HCT116 (cell line): ENCODE measurements around the gene SAMD4A. TPM values are rescaled to one million over a fixed set of nuclear protein-coding genes. Genes with fewer than 3 reads are reported as not detected.

Experiments
- ATAC-seq: fragments of 200-7000 bp; cut with Tn5 transposase; 2 replicates; pipeline ENCODE4 v1.9.1; 2020; ENCODE audit warnings: mild to moderate bottlenecking, moderate library complexity
- BruUV-seq: library from RNA; stranded (reverse); fragments of 400-500 nt; replicated peaks from 2 replicates; lab custom pipeline; 2021; lab: Mats Ljungman, UMichigan
- CTCF ChIA-PET: fragments of 300-600 bp; sonication (Branson Sonifier 250); formaldehyde crosslinking; loops from one replicate; lab custom pipeline; 2021; ENCODE audit warnings: antibody characterized with exemption; lab: Charles Lee
- POLR2A ChIA-PET: fragments of 300-600, 350-600 bp; sonication (Branson Sonifier 250); formaldehyde crosslinking; loops from one replicate; lab custom pipeline; 2021; ENCODE audit warnings: antibody characterized with exemption; lab: Charles Lee
- RAD21 ChIA-PET, 2 experiments: fragments of 300-600 bp; sonication (Branson Sonifier 250); formaldehyde crosslinking; loops; one replicate each; lab custom pipeline; 2023; ENCODE audit warnings: low total read pairs in 2 of 2; ENCODE audit not compliant: uncharacterized antibody in 2 of 2, unreplicated experiment in 2 of 2, low non-redundant PET in 1 of 2; lab: Charles Lee
- DNase-seq: peaks from one replicate; pipeline ENCODE4 v3.0.0-alpha.2; 2010; ENCODE audit warnings: low read depth, low spot score
- H2AFZ ChIP-seq: fragments of 200-600 bp; shearing (Covaris generic), sonication (generic); 2 replicates; pipeline ENCODE4 v1.6.1; 2017; ENCODE audit warnings: low read depth, mixed run types, mixed read lengths, antibody characterized with exemption, low read length; ENCODE audit not compliant: poor library complexity, severe bottlenecking
- H3K27ac ChIP-seq: 2 replicates; pipeline ENCODE4 v1.5.1; 2012; ENCODE audit warnings: low read depth, low read length
- H3K27me3 ChIP-seq: fragments of 200-600 bp; sonication (generic); 2 replicates; pipeline ENCODE4 v1.6.1; 2016; ENCODE audit warnings: mixed run types, low read length, mixed read lengths; ENCODE audit not compliant: insufficient read depth
- H3K36me3 ChIP-seq, 2 experiments: fragments of 200-500 bp in 1 of 2; fragments of 200-600 bp in 1 of 2; sonication (Bioruptor generic) in 1 of 2; sonication (generic) in 1 of 2; 2 replicates each; pipeline versions ENCODE4 v1.5.1 to v1.6.1; 2014 to 2016; ENCODE audit warnings: low read length in 2 of 2, inconsistent platforms in 1 of 2, mixed read lengths in 1 of 2, mixed run types in 1 of 2; ENCODE audit not compliant: insufficient read depth in 2 of 2, control insufficient read depth in 1 of 2
- H3K4me1 ChIP-seq, 2 experiments: fragments of 200-600 bp in 1 of 2; sonication (generic) in 1 of 2; 2 replicates each; pipeline versions ENCODE4 v1.5.1 to v1.6.1; 2012 to 2017; ENCODE audit warnings: low read length in 2 of 2, inconsistent platforms in 1 of 2, mild to moderate bottlenecking in 1 of 2, mixed read lengths in 1 of 2, mixed run types in 1 of 2, moderate library complexity in 1 of 2; ENCODE audit not compliant: insufficient read depth in 2 of 2, control insufficient read depth in 1 of 2
- H3K4me2 ChIP-seq: fragments of 200-600 bp; sonication (generic); 2 replicates; pipeline ENCODE4 v1.6.1; 2017; ENCODE audit warnings: mixed run types, low read length, mixed read lengths
- H3K4me3 ChIP-seq, 2 experiments: fragments of 200-600 bp in 1 of 2; sonication (generic) in 1 of 2; replicated peaks in 1 of 2; 2 replicates each; pipeline ENCODE4 v1.5.1; 2011 to 2016; ENCODE audit warnings: low read length in 2 of 2, control low read depth in 1 of 2, low read depth in 1 of 2, mild to moderate bottlenecking in 1 of 2, mixed read lengths in 1 of 2, mixed run types in 1 of 2
- H3K79me2 ChIP-seq: fragments of 200-600 bp; sonication (generic); 2 replicates; pipeline ENCODE4 v1.6.1; 2017; ENCODE audit warnings: mild to moderate bottlenecking, mixed run types, low read length, moderate library complexity, mixed read lengths; ENCODE audit not compliant: insufficient read depth
- H3K9ac ChIP-seq: fragments of 200-600 bp; sonication (generic); 2 replicates; pipeline ENCODE4 v1.6.1; 2016; ENCODE audit warnings: low read length, mixed read lengths
- H3K9me2 ChIP-seq: fragments of 200-600 bp; sonication (generic), shearing (Covaris generic); 2 replicates; pipeline ENCODE4 v1.6.1; 2017; ENCODE audit warnings: mixed run types, mild to moderate bottlenecking, moderate library complexity; ENCODE audit not compliant: insufficient read depth
- H3K9me3 ChIP-seq, 2 experiments: fragments of 200-500 bp in 1 of 2; fragments of 200-600 bp in 1 of 2; sonication (Bioruptor generic) in 1 of 2; sonication (generic) in 1 of 2; 2 replicates each; pipeline ENCODE4 v1.6.1; 2014 to 2017; ENCODE audit warnings: low read length in 2 of 2, mixed read lengths in 2 of 2, inconsistent platforms in 1 of 2, low read depth in 1 of 2, mild to moderate bottlenecking in 1 of 2, mixed run types in 1 of 2, moderate library complexity in 1 of 2; ENCODE audit not compliant: control insufficient read depth in 1 of 2, insufficient read depth in 1 of 2
- H4K20me1 ChIP-seq: fragments of 200-600 bp; sonication (generic), shearing (Covaris generic); 2 replicates; pipeline ENCODE4 v1.6.1; 2017; ENCODE audit warnings: mixed run types, mild to moderate bottlenecking, moderate library complexity; ENCODE audit not compliant: insufficient read depth
- EZH2phosphoT487 ChIP-seq: fragments of 200-600 bp; IDR thresholded peaks from 2 replicates; pipeline ENCODE4 v1.6.1; 2018; ENCODE audit warnings: antibody characterized with exemption, borderline replicate concordance
- JUND ChIP-seq: IDR thresholded peaks from 2 replicates; pipeline ENCODE4 v1.6.1; 2012
- MAX ChIP-seq: IDR thresholded peaks from 2 replicates; pipeline ENCODE4 v1.6.1; 2012
- RAD21 ChIP-seq: IDR thresholded peaks from 2 replicates; pipeline ENCODE4 v1.6.1; 2012; ENCODE audit warnings: low read depth, mild to moderate bottlenecking
- REST ChIP-seq: IDR thresholded peaks from 2 replicates; pipeline ENCODE4 v1.6.1; 2012; ENCODE audit warnings: low read depth
- intact Hi-C: fragments of 100-400 bp; cut with micrococcal nuclease; formaldehyde crosslinking; loops from 2 replicates; pipeline ENCODE4 v1.10.0; 2022
- total RNA-seq: library from RNA; stranded (reverse); gene quantifications from one replicate; pipeline ENCODE4 v1.2.1, GENCODE V29; 2021; ENCODE audit not compliant: unreplicated experiment

SAMD4A gene
- total RNA-seq, 1 experiment from 2014 or later: 9.0 TPM

GRCh38 chr14:54549862-54550261 lies 17.1 kb upstream of the SAMD4A start:
- H3K9me3 ChIP-seq: no peaks in the 10 kb centered on the region
- no peaks in the 10 kb centered on the region for H3K27me3 ChIP-seq
- H3K4me2 ChIP-seq: no peak overlapping the region
- no peaks in the 10 kb centered on the region for H3K4me1 ChIP-seq
- H3K9ac ChIP-seq: no peak overlapping the region
- H3K27ac ChIP-seq: no peak overlapping the region
- RAD21 ChIA-PET: no interaction called here
- TF ChIP-seq JUND (no peak), RAD21 (no peak), MAX (no peak), REST (peak; percentile 60)
- intact Hi-C loops: no loop called here
- DNase-seq: no peak
- H4K20me1 ChIP-seq: no peaks in the 10 kb centered on the region
- POLR2A ChIA-PET: interaction anchor here (1.0 kb wide), 1 partner anchor 41 kb away, joined by 3 read pairs; no protein-coding TSS in a partner anchor
- no TSS peak for BruUV-seq
- ATAC-seq: no peak
- no peak overlapping the region for H2AFZ ChIP-seq
- H3K4me3 ChIP-seq: no peak overlapping the region
- CTCF ChIA-PET: no interaction called here
- H3K9me2 ChIP-seq: no peaks in the 10 kb centered on the region
- no peaks in the 10 kb centered on the region for H3K36me3 ChIP-seq
- H3K79me2 ChIP-seq: no peaks in the 10 kb centered on the region

- RAD21 ChIA-PET: no interaction called here
- intact Hi-C loops: no loop called here
- no peak for TF ChIP-seq EZH2phosphoT487
- no peak overlapping the region for H3K4me2 ChIP-seq
- CTCF ChIA-PET: no interaction called here
- DNase-seq (no peak), ATAC-seq (no peak)
- no peaks in the 10 kb centered on the region for H3K79me2 ChIP-seq
- H2AFZ ChIP-seq: peak overlapping the region; percentile 25
- H3K9me3 ChIP-seq: no peaks in the 10 kb centered on the region
- no peaks in the 10 kb centered on the region for H3K36me3 ChIP-seq
- BruUV-seq: no TSS peak
- H3K27me3 ChIP-seq: no peaks in the 10 kb centered on the region
- H3K27ac ChIP-seq: no peak overlapping the region
- no peaks in the 10 kb centered on the region for H3K9me2 ChIP-seq
- POLR2A ChIA-PET: interaction anchor here (1.0 kb wide), 1 partner anchor 41 kb away, joined by 3 read pairs; no protein-coding TSS in a partner anchor
- H4K20me1 ChIP-seq: no peaks in the 10 kb centered on the region
- no peaks in the 10 kb centered on the region for H3K4me1 ChIP-seq
- H3K9ac ChIP-seq: no peak overlapping the region
- no peak overlapping the region for H3K4me3 ChIP-seq
Measured at GRCh38 chr14:54550514-54550913, 16.4 kb upstream of the SAMD4A start.
